Measurements from ENCODE around the gene LMX1B. TPM values are rescaled to one million over a fixed set of nuclear protein-coding genes. Genes with fewer than 3 reads are reported as not detected.

LMX1B gene
- total and polyA plus RNA-seq, 2 donors (not counting 3 experiments of a cell fraction or from before 2014, with no cell fraction given) = not detected

DNA sequence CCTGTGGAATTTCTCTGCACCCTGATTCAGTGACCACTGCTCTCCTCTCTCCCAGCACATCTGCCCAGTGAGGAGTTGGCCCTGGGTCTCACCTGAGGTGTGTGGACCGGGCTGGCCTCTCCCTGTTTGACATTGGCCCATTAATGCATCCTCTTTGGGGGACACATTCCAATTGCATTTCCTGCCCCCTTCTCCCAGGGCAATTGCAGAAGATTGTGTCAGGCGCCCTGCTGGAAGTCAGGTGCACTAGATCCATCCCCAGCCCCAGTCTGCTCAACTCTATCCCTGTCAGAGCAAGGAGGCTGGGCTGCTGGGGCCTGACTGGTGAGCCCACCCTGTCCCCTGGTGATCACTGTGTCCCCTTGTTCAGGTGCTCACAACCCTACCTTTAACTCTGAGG, 84.5 kb downstream of the LMX1B start:
- Histone ChIP-seq H3K9ac (replicated peaks; ENCODE audit: extremely low read depth, insufficient read depth, low read length) (no peak overlapping the region), H3K27ac (ENCODE audit: insufficient read depth, low read depth, low read length) (no peak overlapping the region), H2AFZ (ENCODE audit: low read depth, low read length) (no peak overlapping the region), H3K4me3 (replicated peaks in 1 of 3; ENCODE audit: insufficient read depth in 1 of 3, low read depth in 1 of 3, low read length in 3 of 3) (no peak overlapping the region), H4K20me1 (replicated peaks; ENCODE audit: control insufficient read depth, extremely low read depth, insufficient read depth, low read length) (no peaks in the 10 kb centered on the region), H3K36me3 (ENCODE audit: control insufficient read depth in 2 of 2, extremely low read depth in 1 of 2, insufficient read depth in 2 of 2, low read length in 2 of 2) (no peaks in the 10 kb centered on the region), H3K9me3 (replicated peaks; ENCODE audit: control insufficient read depth, insufficient read depth, low read length) (no peaks in the 10 kb centered on the region), H3K9me1 (replicated peaks; ENCODE audit: control insufficient read depth, extremely low read depth, insufficient read depth, low read length) (no peaks in the 10 kb centered on the region), H3K79me2 (ENCODE audit: control insufficient read depth, insufficient read depth, low read length) (no peaks in the 10 kb centered on the region), H3K4me2 (ENCODE audit: insufficient read depth, low read length) (no peak overlapping the region), H3K4me1 (ENCODE audit: control insufficient read depth, extremely low read depth, insufficient read depth, low read length) (no peaks in the 10 kb centered on the region), H3K27me3 (ENCODE audit: control insufficient read depth in 2 of 2, insufficient read depth in 2 of 2, low read length in 2 of 2) (peaks cover 0 to 5% of the 10 kb centered on the region in 2 experiments)
- dilution Hi-C loops (cut with MboI; ENCODE audit: extremely low pct_ligation_motif_present, low sequenced_read_pairs) = no loop called here
- ChIA-PET CTCF (interaction anchor here (0.7 to 2.1 kb wide), 3 partner anchors 7 to 59 kb away, joined by 3 to 10 read pairs (median 7); no protein-coding TSS in a partner anchor), POLR2A (no interaction called here)
- FAIRE-seq (no peak), DNase-seq (ENCODE audit: low read depth, low spot score) (no peak)
- TF ChIP-seq, protein P1, sequence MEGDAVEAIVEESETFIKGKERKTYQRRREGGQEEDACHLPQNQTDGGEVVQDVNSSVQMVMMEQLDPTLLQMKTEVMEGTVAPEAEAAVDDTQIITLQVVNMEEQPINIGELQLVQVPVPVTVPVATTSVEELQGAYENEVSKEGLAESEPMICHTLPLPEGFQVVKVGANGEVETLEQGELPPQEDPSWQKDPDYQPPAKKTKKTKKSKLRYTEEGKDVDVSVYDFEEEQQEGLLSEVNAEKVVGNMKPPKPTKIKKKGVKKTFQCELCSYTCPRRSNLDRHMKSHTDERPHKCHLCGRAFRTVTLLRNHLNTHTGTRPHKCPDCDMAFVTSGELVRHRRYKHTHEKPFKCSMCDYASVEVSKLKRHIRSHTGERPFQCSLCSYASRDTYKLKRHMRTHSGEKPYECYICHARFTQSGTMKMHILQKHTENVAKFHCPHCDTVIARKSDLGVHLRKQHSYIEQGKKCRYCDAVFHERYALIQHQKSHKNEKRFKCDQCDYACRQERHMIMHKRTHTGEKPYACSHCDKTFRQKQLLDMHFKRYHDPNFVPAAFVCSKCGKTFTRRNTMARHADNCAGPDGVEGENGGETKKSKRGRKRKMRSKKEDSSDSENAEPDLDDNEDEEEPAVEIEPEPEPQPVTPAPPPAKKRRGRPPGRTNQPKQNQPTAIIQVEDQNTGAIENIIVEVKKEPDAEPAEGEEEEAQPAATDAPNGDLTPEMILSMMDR (IDR thresholded peaks at IDR 0.05; ENCODE audit: extremely low read depth in 1 of 2, insufficient read depth in 1 of 2, low read depth in 1 of 2, low read length in 2 of 2) = no peak
- no peak for TF ChIP-seq EZH2 (IDR thresholded peaks at IDR 0.05; ENCODE audit: borderline replicate concordance, low read depth, low read length, severe bottlenecking)
- intact Hi-C loops (cut with micrococcal nuclease) = no loop called here
- BruUV-seq (replicated peaks) = no TSS peak

GRCh38 chr9:126698756-126699155, 85.0 kb downstream of the LMX1B start:
- dilution Hi-C loops (cut with MboI; ENCODE audit: extremely low pct_ligation_motif_present, low sequenced_read_pairs) = no loop called here

More at GRCh38 chr9:126698756-126699155, 85.0 kb downstream of the LMX1B start:
- Histone ChIP-seq H2AFZ (ENCODE audit: low read depth, low read length) (no peak overlapping the region), H3K9ac (replicated peaks; ENCODE audit: extremely low read depth, insufficient read depth, low read length) (no peak overlapping the region), H3K27me3 (ENCODE audit: control insufficient read depth in 2 of 2, insufficient read depth in 2 of 2, low read length in 2 of 2) (peaks cover 0 to 5% of the 10 kb centered on the region in 2 experiments), H3K79me2 (ENCODE audit: control insufficient read depth, insufficient read depth, low read length) (no peaks in the 10 kb centered on the region), H3K4me1 (ENCODE audit: control insufficient read depth, extremely low read depth, insufficient read depth, low read length) (no peaks in the 10 kb centered on the region), H4K20me1 (replicated peaks; ENCODE audit: control insufficient read depth, extremely low read depth, insufficient read depth, low read length) (no peaks in the 10 kb centered on the region), H3K4me3 (replicated peaks in 1 of 3; ENCODE audit: insufficient read depth in 1 of 3, low read depth in 1 of 3, low read length in 3 of 3) (no peak overlapping the region), H3K27ac (ENCODE audit: insufficient read depth, low read depth, low read length) (no peak overlapping the region), H3K36me3 (ENCODE audit: control insufficient read depth in 2 of 2, extremely low read depth in 1 of 2, insufficient read depth in 2 of 2, low read length in 2 of 2) (no peaks in the 10 kb centered on the region), H3K9me3 (replicated peaks; ENCODE audit: control insufficient read depth, insufficient read depth, low read length) (no peaks in the 10 kb centered on the region), H3K4me2 (ENCODE audit: insufficient read depth, low read length) (no peak overlapping the region), H3K9me1 (replicated peaks; ENCODE audit: control insufficient read depth, extremely low read depth, insufficient read depth, low read length) (no peaks in the 10 kb centered on the region)
- intact Hi-C loops (cut with micrococcal nuclease) = no loop called here
- CTCF ChIA-PET = interaction anchor here (0.7 to 1.9 kb wide), 2 partner anchors 8 to 58 kb away, joined by 3 to 10 read pairs; no protein-coding TSS in a partner anchor
- FAIRE-seq = no peak
- no peak for DNase-seq (ENCODE audit: low read depth, low spot score)
- TF ChIP-seq FOS (IDR thresholded peaks at IDR 0.05; ENCODE audit: borderline replicate concordance, insufficient read depth, low read length) = no peak
- no peak for TF ChIP-seq JUN (IDR thresholded peaks at IDR 0.05; ENCODE audit: borderline replicate concordance, insufficient read depth, insufficient read length, low read depth)
- TF ChIP-seq GATA2 (IDR thresholded peaks at IDR 0.05; ENCODE audit: insufficient read depth, insufficient read length, low read depth, low read length) = no peak
- no peak for TF ChIP-seq EZH2 (IDR thresholded peaks at IDR 0.05; ENCODE audit: borderline replicate concordance, low read depth, low read length, severe bottlenecking)
- no peak for TF ChIP-seq MAX (IDR thresholded peaks at IDR 0.05; ENCODE audit: insufficient read depth, insufficient read length)
- TF ChIP-seq POLR2A (IDR thresholded peaks at IDR 0.05; ENCODE audit: low read depth, low read length) = no peak
- TF ChIP-seq MYC (IDR thresholded peaks at IDR 0.05; ENCODE audit: low read depth, low read length) = no peak
- TF ChIP-seq, protein P1 (IDR thresholded peaks at IDR 0.05; ENCODE audit: extremely low read depth in 1 of 2, insufficient read depth in 1 of 2, low read depth in 1 of 2, low read length in 2 of 2) = no peak
- TF ChIP-seq POLR2AphosphoS5 (IDR thresholded peaks at IDR 0.05; ENCODE audit: insufficient read depth, low read depth, low read length) = no peak
- no TSS peak for BruUV-seq (replicated peaks)
- POLR2A ChIA-PET = no interaction called here

All from endothelial cell of umbilical vein (primary cell).